Activated CD4-positive, CD25-positive, alpha-beta regulatory T cell treated with anti-CD3 and anti-CD28 coated beads, Interleukin-2, amount 50 U/mL, for 24 hours (primary cell): ENCODE measurements around the gene GAK.
"Not testable (repeated sequence)": the region's sequence is repeated elsewhere in the genome, so short reads cannot be mapped to it uniquely, and the experiment has no call there.

Experiments used
- ATAC-seq, 2 donors: fragments of 150-1000 bp; cut with Tn5 transposase; one replicate each; pipeline ENCODE4 v1.10.0; 2021; ENCODE audit warnings: mild to moderate bottlenecking in 1 of 2, moderate library complexity in 1 of 2

GAK gene

GRCh38 chr4:808860-809570, 123.1 kb downstream of the GAK start:
- ATAC-seq, result no peak

DNA sequence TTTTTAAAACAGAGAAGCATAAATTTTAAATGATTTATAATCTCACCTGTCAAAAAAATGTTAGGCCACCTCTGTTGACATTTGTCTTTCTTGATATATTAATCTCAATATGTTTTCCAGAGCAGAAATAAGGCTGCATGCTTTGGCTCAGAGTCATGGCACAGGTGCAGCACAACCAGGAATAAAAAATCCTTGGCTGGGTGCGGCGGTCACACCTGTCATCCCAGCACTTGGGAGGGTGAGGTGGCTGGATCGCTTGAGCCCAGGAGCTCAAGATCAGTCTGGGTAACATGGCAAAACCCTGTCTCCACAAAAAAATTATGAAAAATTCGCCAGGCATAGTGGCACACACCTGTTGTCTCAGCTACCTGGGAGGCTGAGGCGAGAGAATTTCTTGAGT, 124.3 kb downstream of the GAK start:
- ATAC-seq, result no peak

DNA sequence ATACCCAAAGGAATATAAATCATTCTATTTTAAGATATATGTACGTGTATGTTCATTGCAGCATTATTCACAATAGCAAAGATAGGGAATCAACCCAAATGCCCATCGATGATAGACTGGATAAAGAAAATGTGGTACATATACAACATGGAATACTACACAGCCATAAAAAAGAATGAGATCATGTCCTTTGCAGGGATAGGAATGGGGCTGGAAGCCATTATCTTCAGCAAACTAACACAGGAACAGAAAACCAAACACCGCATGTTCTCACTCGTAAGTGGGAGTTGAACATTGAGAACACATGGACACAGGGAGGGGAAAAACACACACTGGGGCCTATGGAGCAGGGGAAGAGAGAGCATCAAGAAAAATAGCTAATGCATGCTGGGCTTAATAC, 125.1 kb downstream of the GAK start:
- ATAC-seq, result not testable (repeated sequence)

DNA sequence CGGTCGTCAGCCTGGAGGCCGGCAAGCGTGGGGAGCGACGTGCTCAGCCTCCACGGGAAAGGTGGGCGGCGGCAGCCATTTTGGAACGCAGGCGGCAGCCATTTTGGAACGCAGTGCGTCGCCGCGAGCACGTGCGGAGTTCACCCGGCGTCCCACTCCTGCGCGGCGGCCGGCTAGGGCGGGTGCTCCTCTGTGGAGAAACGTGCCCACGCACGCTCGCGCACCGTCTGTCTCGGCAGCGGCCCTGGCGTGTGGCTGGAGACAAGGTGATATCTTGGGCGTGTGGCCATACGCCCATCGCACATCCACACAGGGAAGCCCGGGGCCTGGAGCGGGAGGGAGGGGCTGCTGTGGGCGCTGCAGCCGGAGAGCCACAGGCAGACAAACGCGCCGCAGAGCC, 127.3 kb downstream of the GAK start:
- ATAC-seq, result no peak

DNA sequence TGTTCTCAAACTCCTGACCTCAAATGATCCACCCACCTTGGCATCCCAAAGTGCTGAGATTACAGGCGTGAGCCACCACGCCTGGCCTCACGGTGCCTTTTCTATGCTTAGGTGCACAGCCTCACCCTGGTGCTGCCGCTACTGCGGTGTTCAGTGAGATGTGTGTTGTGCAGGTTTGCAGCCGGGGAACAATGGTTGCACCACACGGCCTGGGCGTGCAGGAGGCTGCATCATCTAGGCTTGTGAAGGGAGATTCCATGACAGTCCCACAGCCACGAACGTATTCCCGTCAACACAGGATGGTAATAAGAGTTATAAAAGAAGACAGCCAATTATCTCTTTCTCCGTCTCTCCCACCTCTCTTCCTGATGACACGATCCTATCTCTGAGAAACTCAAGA, 128.2 kb downstream of the GAK start:
- no peak for ATAC-seq

DNA sequence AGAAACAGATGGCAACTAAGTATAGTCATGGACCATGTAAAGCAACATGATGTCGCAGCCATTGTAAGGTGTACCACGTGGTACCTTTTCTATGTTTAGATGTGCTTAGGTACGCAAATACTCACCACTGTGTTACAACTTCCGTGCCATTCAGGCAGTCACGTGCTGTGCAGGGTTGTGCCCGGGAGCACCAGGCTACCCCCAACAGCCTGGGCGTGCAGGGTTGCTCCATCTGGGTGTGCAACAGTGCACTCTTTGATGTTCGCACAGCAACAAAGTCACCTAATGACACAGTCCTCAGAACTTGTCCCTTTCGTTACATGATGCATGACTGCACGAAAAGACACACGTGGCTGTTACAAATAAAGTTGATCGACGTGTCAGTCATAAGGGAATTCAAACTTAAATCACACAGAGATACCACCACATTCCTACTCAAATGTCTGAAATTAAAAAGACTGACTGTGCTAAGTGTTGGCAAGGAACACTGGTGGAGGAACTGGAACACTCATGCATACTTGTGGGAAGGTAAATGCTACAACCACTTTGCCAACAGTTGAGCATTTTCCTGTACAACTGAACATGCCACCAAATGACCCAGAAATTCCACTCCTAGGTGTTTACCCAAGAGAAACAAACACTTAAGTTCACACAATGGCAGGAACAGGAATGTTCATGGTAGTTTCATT, 130.5 kb downstream of the GAK start:
- no peak for ATAC-seq
